GM23248 (cell line): Measurements from ENCODE around the gene AKT1S1. TPM values are rescaled to one million over a fixed set of nuclear protein-coding genes. Genes with fewer than 3 reads are reported as not detected.

Experiments
- DNase-seq: peaks from one replicate; pipeline ENCODE4 v3.0.0-alpha.2; 2015
- H2AFZ ChIP-seq: fragments of 200-600 bp; sonication (generic); 2 replicates; pipeline ENCODE4 v1.6.1; 2016; ENCODE audit warnings: antibody characterized with exemption
- H3F3A ChIP-seq: fragments of 200-600 bp; sonication (generic); 2 replicates; pipeline ENCODE4 v1.6.1; 2016; ENCODE audit warnings: mild to moderate bottlenecking, antibody characterized with exemption, mixed run types; ENCODE audit not compliant: insufficient read depth
- H3K27ac ChIP-seq: fragments of 200-600 bp; sonication (generic); 2 replicates; pipeline ENCODE4 v1.5.1; 2016; ENCODE audit warnings: mild to moderate bottlenecking
- H3K27me3 ChIP-seq: fragments of 200-600 bp; sonication (generic); replicated peaks from 2 replicates; pipeline ENCODE4 v1.6.1; 2016; ENCODE audit warnings: mild to moderate bottlenecking; ENCODE audit not compliant: insufficient read depth
- H3K36me3 ChIP-seq: fragments of 200-600 bp; sonication (generic); 2 replicates; pipeline ENCODE4 v1.6.1; 2016; ENCODE audit warnings: low read depth, mild to moderate bottlenecking
- H3K4me1 ChIP-seq: fragments of 200-600 bp; sonication (generic); 2 replicates; pipeline ENCODE4 v1.6.1; 2016; ENCODE audit warnings: mild to moderate bottlenecking; ENCODE audit not compliant: insufficient read depth
- H3K4me2 ChIP-seq: fragments of 200-600 bp; sonication (generic); one replicate; pipeline ENCODE4 v1.6.1; 2016; ENCODE audit warnings: mild to moderate bottlenecking; ENCODE audit not compliant: unreplicated experiment
- H3K4me3 ChIP-seq: fragments of 200-600 bp; sonication (generic); 2 replicates; pipeline ENCODE4 v1.5.1; 2016; ENCODE audit warnings: mild to moderate bottlenecking
- H3K79me2 ChIP-seq: fragments of 200-600 bp; sonication (generic); 2 replicates; pipeline ENCODE4 v1.6.1; 2016; ENCODE audit warnings: mild to moderate bottlenecking; ENCODE audit not compliant: insufficient read depth
- H3K9ac ChIP-seq: fragments of 200-600 bp; sonication (generic); 2 replicates; pipeline ENCODE4 v1.6.1; 2016; ENCODE audit warnings: mild to moderate bottlenecking
- H3K9me2 ChIP-seq: fragments of 200-600 bp; sonication (generic); 2 replicates; pipeline ENCODE4 v1.6.1; 2016; ENCODE audit warnings: mixed run types, mild to moderate bottlenecking, moderate library complexity; ENCODE audit not compliant: insufficient read depth
- H3K9me3 ChIP-seq: fragments of 200-600 bp; sonication (generic); one replicate; pipeline ENCODE4 v1.6.1; 2017; ENCODE audit warnings: low read depth
- H4K20me1 ChIP-seq: fragments of 200-600 bp; sonication (generic); 2 replicates; pipeline ENCODE4 v1.6.0; 2016; ENCODE audit not compliant: insufficient read depth
- EZH2 ChIP-seq: fragments of 200-600 bp; sonication (generic); IDR thresholded peaks from 2 replicates; pipeline ENCODE4 v1.6.1; 2018; ENCODE audit warnings: antibody characterized with exemption, mild to moderate bottlenecking; ENCODE audit not compliant: insufficient read depth, poor library complexity, severe bottlenecking
- EZH2phosphoT487 ChIP-seq: fragments of 200-600 bp; sonication (generic); IDR thresholded peaks from 2 replicates; pipeline ENCODE4 v1.6.1; 2018; ENCODE audit warnings: antibody characterized with exemption, moderate library complexity, mild to moderate bottlenecking, low read depth; ENCODE audit not compliant: insufficient read depth
- WGBS, 2 experiments: methylation state at CpG; one replicate each; pipeline ENCODE4 v1.1.6; 2015 to 2017; ENCODE audit warnings: low lambda C conversion rate in 2 of 2, low coverage in 1 of 2; ENCODE audit errors: missing lambda C conversion rate in 2 of 2; 5-methylcytosine and 5-hydroxymethylcytosine counted together
- in situ Hi-C: fragments of 300-500 bp; cut with MboI; formaldehyde crosslinking; loops from 2 replicates; pipeline ENCODE4 v1.15.0; 2020
- polyA plus RNA-seq: library from polyadenylated mRNA; unstranded; fragments of >200 nt; fragmentation: Nextera tagmentation; extraction: Ambion mirVana; gene quantifications from 2 replicates; pipeline ENCODE4 v1.2.1, GENCODE V29; 2016
- total RNA-seq: library from RNA; depleted of rRNA; stranded (reverse); fragments of >200 nt; shearing (Covaris generic); gene quantifications from 2 replicates; pipeline ENCODE4 v1.2.3, GENCODE V29; 2014

The AKT1S1 gene
- total and polyA plus RNA-seq, 2 experiments from 2014 or later: 17.3 to 60.4 TPM

GRCh38 chr19:49889038-49889686, 12.0 kb upstream of the AKT1S1 start:
- H3K27me3 ChIP-seq: no peaks in the 10 kb centered on the region
- no peak overlapping the region for H2AFZ ChIP-seq
- no peaks in the 10 kb centered on the region; the same call in 1 of the 2 replicates for H3K36me3 ChIP-seq
- in situ Hi-C loops: no loop called here
- no peaks in the 10 kb centered on the region for H3K9me3 ChIP-seq
- H3K9ac ChIP-seq: no peak overlapping the region
- H4K20me1 ChIP-seq: no peaks in the 10 kb centered on the region
- no peaks in the 10 kb centered on the region for H3K9me2 ChIP-seq
- H3K4me2 ChIP-seq: no peak overlapping the region
- no peak overlapping the region for H3K27ac ChIP-seq
- 94 to 95% methylated on average over 23 of the region's 23 CpGs for WGBS, 2 experiments
- TF ChIP-seq EZH2phosphoT487: no peak
- no peak for TF ChIP-seq EZH2
- no peaks in the 10 kb centered on the region for H3K79me2 ChIP-seq
- no peak overlapping the region for H3K4me3 ChIP-seq
- no peak for DNase-seq
- no peaks in the 10 kb centered on the region for H3F3A ChIP-seq
- no peaks in the 10 kb centered on the region for H3K4me1 ChIP-seq

- no peaks in the 10 kb centered on the region for H3K4me1 ChIP-seq
- no peaks in the 10 kb centered on the region for H3K79me2 ChIP-seq
- no peaks in the 10 kb centered on the region for H3K27me3 ChIP-seq
- no peak overlapping the region for H3K4me2 ChIP-seq
- H3K36me3 ChIP-seq: peaks cover 6% of the 10 kb centered on the region; the same call in 1 of the 2 replicates
- no peaks in the 10 kb centered on the region for H3K9me2 ChIP-seq
- no peak overlapping the region for H3K4me3 ChIP-seq
- H3K27ac ChIP-seq: no peak overlapping the region
- TF ChIP-seq EZH2 (no peak), EZH2phosphoT487 (no peak)
- H3F3A ChIP-seq: no peaks in the 10 kb centered on the region
- DNase-seq: no peak
- in situ Hi-C loops: no loop called here
- H4K20me1 ChIP-seq: no peaks in the 10 kb centered on the region
- H3K9ac ChIP-seq: no peak overlapping the region
- H3K9me3 ChIP-seq: no peaks in the 10 kb centered on the region
- WGBS, 2 experiments: 91 to 97% methylated on average over 14 to 18 of the region's 18 CpGs
- no peak overlapping the region for H2AFZ ChIP-seq
These were observed 11.3 kb upstream of the AKT1S1 start for GRCh38 chr19:49888510-49888824.

DNA sequence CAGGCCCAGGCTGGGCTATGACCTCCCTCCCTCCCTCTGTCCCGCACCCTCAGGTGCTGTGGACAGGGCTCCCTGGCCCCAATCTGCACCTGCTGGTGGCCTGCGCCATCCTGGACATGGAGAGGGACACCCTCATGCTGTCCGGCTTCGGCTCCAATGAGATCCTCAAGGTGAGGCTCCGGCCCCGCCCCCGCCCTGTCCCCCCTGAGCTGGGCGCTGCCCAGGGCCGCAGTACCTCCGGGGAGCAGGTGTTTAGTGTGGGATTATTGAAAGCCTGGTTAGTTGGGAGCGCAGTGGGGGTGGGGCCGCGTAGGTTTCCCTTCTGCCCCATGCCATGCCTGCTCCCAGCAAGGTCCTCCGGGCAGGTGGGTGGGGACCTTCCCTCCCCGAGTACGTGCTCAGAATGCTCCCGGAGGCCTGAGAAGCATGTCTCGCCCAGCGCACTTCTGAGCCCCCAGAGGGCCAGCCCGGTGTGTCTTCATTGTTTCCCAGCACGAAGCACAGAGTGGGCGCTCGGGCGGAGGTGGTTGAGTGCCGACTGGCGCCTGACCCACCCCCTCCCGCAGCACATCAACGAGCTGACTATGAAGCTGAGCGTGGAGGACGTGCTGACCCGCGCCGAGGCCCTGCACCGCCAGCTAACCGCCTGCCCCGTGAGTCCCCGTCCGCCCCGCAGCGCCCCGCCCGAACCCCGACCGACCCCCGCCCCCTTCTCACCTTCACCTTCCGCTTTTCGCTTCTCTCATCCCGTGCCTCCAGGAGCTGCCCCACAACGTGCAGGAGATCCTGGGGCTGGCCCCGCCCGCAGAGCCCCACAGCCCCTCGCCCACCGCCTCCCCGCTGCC, 10.7 kb upstream of the AKT1S1 start:
- TF ChIP-seq EZH2 (no peak), EZH2phosphoT487 (no peak)
- WGBS, 2 experiments: 90 to 91% methylated on average over 21 to 54 of the region's 54 CpGs
- Histone ChIP-seq H4K20me1 (no peaks in the 10 kb centered on the region), H3K4me1 (no peaks in the 10 kb centered on the region), H3K4me3 (no peak overlapping the region), H3K27me3 (no peaks in the 10 kb centered on the region), H3K9me3 (no peaks in the 10 kb centered on the region), H3K27ac (no peak overlapping the region), H3K9ac (no peak overlapping the region), H3F3A (no peaks in the 10 kb centered on the region), H2AFZ (no peak overlapping the region), H3K36me3 (peaks cover 12% of the 10 kb centered on the region; the same call in 1 of the 2 replicates), H3K9me2 (no peaks in the 10 kb centered on the region), H3K79me2 (no peaks in the 10 kb centered on the region), H3K4me2 (no peak overlapping the region)
- DNase-seq: no peak
- in situ Hi-C loops: no loop called here

DNA sequence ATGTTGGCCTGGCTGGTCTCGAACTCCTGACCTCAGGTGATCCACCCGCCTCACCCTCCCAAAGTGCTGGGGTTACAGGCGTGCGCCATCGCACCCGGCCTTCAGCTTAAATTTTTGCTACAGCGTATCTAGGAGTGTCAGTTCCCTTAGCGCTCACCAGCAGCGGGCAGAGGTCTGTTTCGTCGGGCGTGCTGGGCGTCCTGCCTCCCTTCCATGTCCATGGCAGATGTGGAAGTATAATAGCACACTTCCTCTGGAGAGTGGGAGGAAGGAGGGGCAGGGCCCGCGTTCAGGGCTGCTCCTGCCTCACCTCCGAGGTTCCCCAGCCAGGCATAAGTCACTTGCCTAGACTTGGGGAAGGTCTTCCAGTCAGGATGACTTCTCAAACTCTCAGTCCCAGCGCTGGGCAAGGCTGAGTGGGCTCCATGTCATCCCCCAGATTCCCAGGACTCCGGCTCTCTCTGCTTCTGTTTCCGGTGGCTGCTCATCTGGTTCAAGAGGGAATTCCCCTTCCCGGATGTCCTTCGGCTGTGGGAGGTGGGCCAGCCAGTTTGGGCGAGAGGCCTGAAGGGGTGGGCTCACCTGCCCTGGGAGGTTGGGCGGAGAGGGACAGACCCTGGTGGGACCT, 10.0 kb upstream of the AKT1S1 start:
- WGBS, 2 experiments: 83 to 87% methylated on average over 18 to 23 of the region's 23 CpGs
- Histone ChIP-seq H3K9me2 (no peaks in the 10 kb centered on the region), H4K20me1 (no peaks in the 10 kb centered on the region), H3F3A (no peaks in the 10 kb centered on the region), H3K27ac (no peak overlapping the region), H3K4me2 (no peak overlapping the region), H3K36me3 (peaks cover 13% of the 10 kb centered on the region; the same call in 1 of the 2 replicates), H2AFZ (no peak overlapping the region), H3K9ac (no peak overlapping the region), H3K9me3 (no peaks in the 10 kb centered on the region), H3K4me3 (no peak overlapping the region), H3K79me2 (no peaks in the 10 kb centered on the region), H3K4me1 (no peaks in the 10 kb centered on the region), H3K27me3 (no peaks in the 10 kb centered on the region)
- DNase-seq: no peak
- in situ Hi-C loops: no loop called here
- TF ChIP-seq EZH2phosphoT487: no peak
- no peak for TF ChIP-seq EZH2
